Karpas-422 (cell line): ENCODE measurements around the gene SPACA7. TPM values are rescaled to one million over a fixed set of nuclear protein-coding genes. Genes with fewer than 3 reads are reported as not detected.

Experiments
- DNase-seq: peaks from one replicate; pipeline ENCODE4 v3.0.0-alpha.2; 2015
- H2AFZ ChIP-seq: fragments of 200-600 bp; sonication (generic); 2 replicates; pipeline ENCODE4 v1.6.1; 2014; ENCODE audit warnings: antibody characterized with exemption, low read length, mixed read lengths
- H3K27ac ChIP-seq: fragments of 200-600 bp; sonication (generic); 2 replicates; pipeline ENCODE4 v1.5.1; 2014; ENCODE audit warnings: mild to moderate bottlenecking, low read length, moderate library complexity
- H3K27me3 ChIP-seq: fragments of 200-600 bp; sonication (generic); 2 replicates; pipeline ENCODE4 v1.6.1; 2014; ENCODE audit warnings: low read length, mixed read lengths
- H3K36me3 ChIP-seq: fragments of 200-600 bp; sonication (generic); 2 replicates; pipeline ENCODE4 v1.6.1; 2014; ENCODE audit warnings: low read length, mixed read lengths; ENCODE audit not compliant: insufficient read depth
- H3K4me1 ChIP-seq: fragments of 200-600 bp; sonication (generic); 2 replicates; pipeline ENCODE4 v1.6.1; 2014; ENCODE audit warnings: mild to moderate bottlenecking, low read length, mixed read lengths
- H3K4me2 ChIP-seq: fragments of 200-600 bp; sonication (generic); 2 replicates; pipeline ENCODE4 v1.6.1; 2014; ENCODE audit warnings: low read length, low read depth, mild to moderate bottlenecking; ENCODE audit not compliant: poor library complexity, severe bottlenecking
- H3K4me3 ChIP-seq: fragments of 200-600 bp; sonication (generic); 2 replicates; pipeline ENCODE4 v1.5.1; 2014; ENCODE audit warnings: mild to moderate bottlenecking, antibody characterized with exemption, low read length, mixed read lengths
- H3K79me2 ChIP-seq: fragments of 200-600 bp; sonication (generic); 2 replicates; pipeline ENCODE4 v1.6.1; 2014; ENCODE audit warnings: mild to moderate bottlenecking, low read length, mixed read lengths
- H3K9ac ChIP-seq: fragments of 200-600 bp; sonication (generic); 2 replicates; pipeline ENCODE4 v1.6.0; 2014; ENCODE audit warnings: low read length
- H3K9me2 ChIP-seq: fragments of 200-600 bp; sonication (generic), shearing (Covaris generic); replicated peaks from 2 replicates; pipeline ENCODE4 v1.6.0; 2014; ENCODE audit warnings: mild to moderate bottlenecking, low read length, moderate library complexity; ENCODE audit not compliant: insufficient read depth
- H3K9me3 ChIP-seq: fragments of 300-700, 200-600 bp; sonication (generic); 2 replicates; pipeline ENCODE4 v1.6.1; 2014; ENCODE audit warnings: low read length, mixed read lengths
- H4K20me1 ChIP-seq: fragments of 200-600 bp; sonication (generic); 2 replicates; pipeline ENCODE4 v1.6.1; 2014; ENCODE audit warnings: mild to moderate bottlenecking, antibody characterized with exemption, low read length, low read depth; ENCODE audit not compliant: insufficient read depth
- total RNA-seq: library from RNA; depleted of rRNA; stranded (reverse); fragments of >200 nt; shearing (Covaris generic); gene quantifications from 2 replicates; pipeline ENCODE4 v1.2.3, GENCODE V29; 2014; ENCODE audit warnings: low replicate concordance

Gene SPACA7
- total RNA-seq, 1 experiment from 2014 or later = not detected

GRCh38 chr13:112449545-112449930, 73.4 kb downstream of the SPACA7 start:
- Histone ChIP-seq H3K79me2 (no peaks in the 10 kb centered on the region), H3K4me1 (no peaks in the 10 kb centered on the region), H2AFZ (no peak overlapping the region), H3K27me3 (no peaks in the 10 kb centered on the region), H3K4me3 (no peak overlapping the region), H3K27ac (no peak overlapping the region), H3K4me2 (no peak overlapping the region), H4K20me1 (no peaks in the 10 kb centered on the region), H3K9ac (no peak overlapping the region), H3K36me3 (no peaks in the 10 kb centered on the region), H3K9me2 (no peaks in the 10 kb centered on the region), H3K9me3 (no peaks in the 10 kb centered on the region)
- DNase-seq = no peak

GRCh38 chr13:112450118-112450903, 74.2 kb downstream of the SPACA7 start:
- H3K79me2 ChIP-seq = no peaks in the 10 kb centered on the region
- H2AFZ ChIP-seq = no peak overlapping the region
- no peak overlapping the region for H3K9ac ChIP-seq
- H3K4me1 ChIP-seq = no peaks in the 10 kb centered on the region
- no peaks in the 10 kb centered on the region for H3K9me3 ChIP-seq
- H3K27ac ChIP-seq = no peak overlapping the region
- H3K27me3 ChIP-seq = no peaks in the 10 kb centered on the region
- H3K36me3 ChIP-seq = no peaks in the 10 kb centered on the region
- H3K9me2 ChIP-seq = no peaks in the 10 kb centered on the region
- H4K20me1 ChIP-seq = no peaks in the 10 kb centered on the region
- H3K4me2 ChIP-seq = no peak overlapping the region
- no peak for DNase-seq
- no peak overlapping the region for H3K4me3 ChIP-seq

GRCh38 chr13:112450904-112451240, 74.7 kb downstream of the SPACA7 start:
- Histone ChIP-seq H3K4me1 (no peaks in the 10 kb centered on the region), H3K9me2 (no peaks in the 10 kb centered on the region), H3K27me3 (no peaks in the 10 kb centered on the region), H3K9me3 (no peaks in the 10 kb centered on the region), H3K9ac (no peak overlapping the region), H3K27ac (no peak overlapping the region), H2AFZ (no peak overlapping the region), H3K36me3 (no peaks in the 10 kb centered on the region), H4K20me1 (no peaks in the 10 kb centered on the region), H3K4me3 (no peak overlapping the region), H3K79me2 (no peaks in the 10 kb centered on the region), H3K4me2 (no peak overlapping the region)
- no peak for DNase-seq

- Histone ChIP-seq H4K20me1 (no peaks in the 10 kb centered on the region), H3K27me3 (no peaks in the 10 kb centered on the region), H3K36me3 (no peaks in the 10 kb centered on the region), H3K4me3 (no peak overlapping the region), H3K4me1 (no peaks in the 10 kb centered on the region), H3K9me3 (no peaks in the 10 kb centered on the region), H3K27ac (no peak overlapping the region), H3K79me2 (no peaks in the 10 kb centered on the region), H3K4me2 (no peak overlapping the region), H3K9me2 (no peaks in the 10 kb centered on the region), H2AFZ (no peak overlapping the region), H3K9ac (no peak overlapping the region)
- DNase-seq = no peak
Observed at GRCh38 chr13:112451512-112452379, 75.6 kb downstream of the SPACA7 start.

GRCh38 chr13:112452380-112453206, 76.4 kb downstream of the SPACA7 start:
- no peaks in the 10 kb centered on the region for H4K20me1 ChIP-seq
- no peak overlapping the region for H3K4me2 ChIP-seq
- H3K9me3 ChIP-seq = no peaks in the 10 kb centered on the region
- DNase-seq = no peak
- no peaks in the 10 kb centered on the region for H3K36me3 ChIP-seq
- no peaks in the 10 kb centered on the region for H3K79me2 ChIP-seq
- no peak overlapping the region for H3K4me3 ChIP-seq
- H3K27me3 ChIP-seq = no peaks in the 10 kb centered on the region
- H3K9me2 ChIP-seq = no peaks in the 10 kb centered on the region
- H2AFZ ChIP-seq = no peak overlapping the region
- no peaks in the 10 kb centered on the region for H3K4me1 ChIP-seq
- H3K27ac ChIP-seq = no peak overlapping the region
- no peak overlapping the region for H3K9ac ChIP-seq

- no peak overlapping the region for H3K4me3 ChIP-seq
- no peak overlapping the region for H2AFZ ChIP-seq
Observed at GRCh38 chr13:112453207-112453829, 77.2 kb downstream of the SPACA7 start.

GRCh38 chr13:112453874-112454647, 77.9 kb downstream of the SPACA7 start:
- H3K4me2 ChIP-seq = no peak overlapping the region

More at GRCh38 chr13:112453207-112453829, 77.2 kb downstream of the SPACA7 start:
- H3K36me3 ChIP-seq = no peaks in the 10 kb centered on the region
- no peaks in the 10 kb centered on the region for H3K4me1 ChIP-seq
- H4K20me1 ChIP-seq = no peaks in the 10 kb centered on the region
- H3K27me3 ChIP-seq = no peaks in the 10 kb centered on the region
- H3K9me3 ChIP-seq = no peaks in the 10 kb centered on the region
- H3K9ac ChIP-seq = no peak overlapping the region
- no peak overlapping the region for H3K27ac ChIP-seq
- H3K9me2 ChIP-seq = no peaks in the 10 kb centered on the region
- H3K4me2 ChIP-seq = no peak overlapping the region
- no peaks in the 10 kb centered on the region for H3K79me2 ChIP-seq
- DNase-seq = no peak

More at GRCh38 chr13:112453874-112454647, 77.9 kb downstream of the SPACA7 start:
- no peak for DNase-seq
- H3K9me2 ChIP-seq = no peaks in the 10 kb centered on the region
- H3K27ac ChIP-seq = no peak overlapping the region
- no peaks in the 10 kb centered on the region for H3K27me3 ChIP-seq
- no peaks in the 10 kb centered on the region for H3K36me3 ChIP-seq
- no peaks in the 10 kb centered on the region for H3K9me3 ChIP-seq
- H3K4me1 ChIP-seq = no peaks in the 10 kb centered on the region
- no peaks in the 10 kb centered on the region for H3K79me2 ChIP-seq
- H2AFZ ChIP-seq = no peak overlapping the region
- no peak overlapping the region for H3K9ac ChIP-seq
- no peaks in the 10 kb centered on the region for H4K20me1 ChIP-seq
- H3K4me3 ChIP-seq = no peak overlapping the region
